ENCODE data around the gene CHTF8. TPM values are rescaled to one million over a fixed set of nuclear protein-coding genes. Genes with fewer than 3 reads are reported as not detected.

CHTF8 gene
- total RNA-seq, 1 donor, result 34.8 TPM

DNA sequence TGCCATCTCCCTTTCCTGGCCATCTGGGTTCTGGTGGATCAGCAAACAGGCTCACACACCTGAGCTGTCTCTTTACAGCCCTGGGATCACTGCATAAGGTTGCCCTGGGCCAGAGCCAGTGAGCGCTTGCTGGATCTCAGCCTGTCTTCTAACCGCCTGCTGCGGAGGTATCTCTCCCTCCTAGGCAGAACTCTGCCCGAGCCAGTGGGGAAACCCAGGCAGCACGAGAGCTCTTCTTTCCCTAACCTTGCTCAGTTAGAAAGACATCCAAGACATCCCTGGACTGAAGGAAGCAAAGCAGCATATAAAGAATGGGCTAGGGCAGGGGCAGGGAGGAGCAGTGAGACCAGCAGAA lies 20.5 kb downstream of the CHTF8 start:
- H3K9me3 ChIP-seq (ENCODE audit: low read depth, low read length), result no peaks in the 10 kb centered on the region
- H3K4me1 ChIP-seq (ENCODE audit: insufficient read depth, low read length), result peaks cover 9% of the 10 kb centered on the region
- peaks cover 20% of the 10 kb centered on the region for H3K27me3 ChIP-seq (ENCODE audit: insufficient read depth, low read length)
- H3K4me3 ChIP-seq (ENCODE audit: low read length), result no peak overlapping the region

GRCh38 chr16:69111216-69111875 lies 21.0 kb downstream of the CHTF8 start:
- H3K4me1 ChIP-seq (ENCODE audit: insufficient read depth, low read length), result peaks cover 14% of the 10 kb centered on the region

GRCh38 chr16:69110406-69110805 lies 22.0 kb downstream of the CHTF8 start:
- H3K27me3 ChIP-seq (ENCODE audit: insufficient read depth, low read length), result peaks cover 31% of the 10 kb centered on the region
- H3K4me1 ChIP-seq (ENCODE audit: insufficient read depth, low read length), result peaks cover 21% of the 10 kb centered on the region
- no peaks in the 10 kb centered on the region for H3K9me3 ChIP-seq (ENCODE audit: low read depth, low read length)
- no peak overlapping the region for H3K4me3 ChIP-seq (ENCODE audit: low read length)

More at GRCh38 chr16:69111216-69111875, 21.0 kb downstream of the CHTF8 start:
- peaks cover 26% of the 10 kb centered on the region for H3K27me3 ChIP-seq (ENCODE audit: insufficient read depth, low read length)
- H3K9me3 ChIP-seq (ENCODE audit: low read depth, low read length), result no peaks in the 10 kb centered on the region
- no peak overlapping the region for H3K4me3 ChIP-seq (ENCODE audit: low read length)

DNA sequence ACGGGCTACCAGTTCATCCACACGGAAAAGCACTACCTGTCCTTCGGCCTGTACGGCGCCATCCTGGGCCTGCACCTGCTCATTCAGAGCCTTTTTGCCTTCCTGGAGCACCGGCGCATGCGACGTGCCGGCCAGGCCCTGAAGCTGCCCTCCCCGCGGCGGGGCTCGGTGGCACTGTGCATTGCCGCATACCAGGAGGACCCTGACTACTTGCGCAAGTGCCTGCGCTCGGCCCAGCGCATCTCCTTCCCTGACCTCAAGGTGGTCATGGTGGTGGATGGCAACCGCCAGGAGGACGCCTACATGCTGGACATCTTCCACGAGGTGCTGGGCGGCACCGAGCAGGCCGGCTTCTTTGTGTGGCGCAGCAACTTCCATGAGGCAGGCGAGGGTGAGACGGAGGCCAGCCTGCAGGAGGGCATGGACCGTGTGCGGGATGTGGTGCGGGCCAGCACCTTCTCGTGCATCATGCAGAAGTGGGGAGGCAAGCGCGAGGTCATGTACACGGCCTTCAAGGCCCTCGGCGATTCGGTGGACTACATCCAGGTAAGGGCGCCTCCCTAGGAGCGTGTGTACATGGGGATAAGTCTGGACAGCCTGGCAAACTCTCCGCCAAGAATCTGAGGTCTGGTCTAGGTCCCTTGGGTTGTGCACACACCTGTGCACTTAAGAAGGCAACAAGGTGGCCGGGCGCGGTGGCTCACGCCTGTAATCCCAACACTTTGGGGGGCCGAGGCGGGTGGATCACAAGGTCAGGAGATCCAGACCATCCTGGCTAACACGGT lies 22.7 kb downstream of the CHTF8 start:
- Histone ChIP-seq H3K4me3 (ENCODE audit: low read length) (no peak overlapping the region), H3K27me3 (ENCODE audit: insufficient read depth, low read length) (peaks cover 38% of the 10 kb centered on the region), H3K4me1 (ENCODE audit: insufficient read depth, low read length) (peaks cover 24% of the 10 kb centered on the region), H3K9me3 (ENCODE audit: low read depth, low read length) (no peaks in the 10 kb centered on the region)

DNA sequence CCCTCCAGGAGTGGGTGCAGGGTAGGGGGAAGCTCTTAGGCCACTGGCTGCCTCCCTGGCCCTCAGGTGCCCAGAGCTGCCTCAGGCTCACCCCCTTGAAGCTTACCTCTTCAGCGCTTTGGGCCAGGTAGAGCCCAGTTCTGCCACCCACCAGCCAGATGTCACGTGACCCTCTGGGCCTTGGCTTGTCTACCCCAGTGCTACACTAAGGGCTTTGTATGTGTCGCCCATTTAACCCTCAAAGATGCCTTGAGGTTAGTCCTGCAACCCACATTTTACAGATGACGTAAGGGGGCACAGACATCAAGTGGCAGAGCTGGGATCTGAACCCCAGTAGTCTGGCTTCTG lies 23.5 kb downstream of the CHTF8 start:
- Histone ChIP-seq H3K4me3 (ENCODE audit: low read length) (no peak overlapping the region), H3K27me3 (ENCODE audit: insufficient read depth, low read length) (peaks cover 42% of the 10 kb centered on the region), H3K9me3 (ENCODE audit: low read depth, low read length) (no peaks in the 10 kb centered on the region), H3K4me1 (ENCODE audit: insufficient read depth, low read length) (peaks cover 24% of the 10 kb centered on the region)

GRCh38 chr16:69108064-69108904 lies 24.1 kb downstream of the CHTF8 start:
- Histone ChIP-seq H3K9me3 (ENCODE audit: low read depth, low read length) (no peaks in the 10 kb centered on the region), H3K4me3 (ENCODE audit: low read length) (no peak overlapping the region), H3K27me3 (ENCODE audit: insufficient read depth, low read length) (peaks cover 45% of the 10 kb centered on the region), H3K4me1 (ENCODE audit: insufficient read depth, low read length) (peaks cover 24% of the 10 kb centered on the region)

DNA sequence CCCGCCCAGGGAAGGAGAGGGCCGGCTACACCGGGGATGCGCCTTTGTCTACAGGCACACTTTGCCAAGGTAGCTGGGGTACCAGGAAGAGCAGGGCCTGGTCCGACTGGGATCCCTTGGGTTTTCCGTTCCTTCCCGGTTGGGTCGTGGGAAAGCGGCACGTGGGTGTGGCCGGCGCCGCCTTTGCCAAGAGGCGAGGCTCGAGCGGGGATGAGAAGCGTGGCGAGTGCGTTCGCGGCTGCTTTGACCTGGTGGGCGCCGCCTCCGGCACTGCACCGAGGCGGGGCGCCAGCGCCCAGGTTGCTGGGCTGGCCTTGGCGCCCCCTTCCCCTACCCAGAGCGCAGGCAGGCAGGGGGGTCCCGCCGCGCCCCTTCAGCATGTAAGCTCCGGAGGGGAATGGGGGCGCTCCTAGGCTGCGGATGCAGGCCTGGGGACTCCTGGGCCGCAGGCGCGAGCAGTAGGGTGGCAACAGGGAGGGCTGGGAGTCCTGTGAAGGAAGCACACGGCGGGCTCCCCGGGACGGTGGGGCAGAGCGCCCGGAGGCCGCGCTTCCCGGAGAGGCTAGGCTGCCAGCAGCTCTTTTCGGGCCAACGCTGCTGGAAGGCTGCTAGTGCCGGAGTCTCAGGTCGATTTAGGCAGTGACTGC lies 24.9 kb downstream of the CHTF8 start:
- Histone ChIP-seq H3K27me3 (ENCODE audit: insufficient read depth, low read length) (peaks cover 45% of the 10 kb centered on the region), H3K4me3 (ENCODE audit: low read length) (no peak overlapping the region), H3K4me1 (ENCODE audit: insufficient read depth, low read length) (peaks cover 24% of the 10 kb centered on the region), H3K9me3 (ENCODE audit: low read depth, low read length) (no peaks in the 10 kb centered on the region)

DNA sequence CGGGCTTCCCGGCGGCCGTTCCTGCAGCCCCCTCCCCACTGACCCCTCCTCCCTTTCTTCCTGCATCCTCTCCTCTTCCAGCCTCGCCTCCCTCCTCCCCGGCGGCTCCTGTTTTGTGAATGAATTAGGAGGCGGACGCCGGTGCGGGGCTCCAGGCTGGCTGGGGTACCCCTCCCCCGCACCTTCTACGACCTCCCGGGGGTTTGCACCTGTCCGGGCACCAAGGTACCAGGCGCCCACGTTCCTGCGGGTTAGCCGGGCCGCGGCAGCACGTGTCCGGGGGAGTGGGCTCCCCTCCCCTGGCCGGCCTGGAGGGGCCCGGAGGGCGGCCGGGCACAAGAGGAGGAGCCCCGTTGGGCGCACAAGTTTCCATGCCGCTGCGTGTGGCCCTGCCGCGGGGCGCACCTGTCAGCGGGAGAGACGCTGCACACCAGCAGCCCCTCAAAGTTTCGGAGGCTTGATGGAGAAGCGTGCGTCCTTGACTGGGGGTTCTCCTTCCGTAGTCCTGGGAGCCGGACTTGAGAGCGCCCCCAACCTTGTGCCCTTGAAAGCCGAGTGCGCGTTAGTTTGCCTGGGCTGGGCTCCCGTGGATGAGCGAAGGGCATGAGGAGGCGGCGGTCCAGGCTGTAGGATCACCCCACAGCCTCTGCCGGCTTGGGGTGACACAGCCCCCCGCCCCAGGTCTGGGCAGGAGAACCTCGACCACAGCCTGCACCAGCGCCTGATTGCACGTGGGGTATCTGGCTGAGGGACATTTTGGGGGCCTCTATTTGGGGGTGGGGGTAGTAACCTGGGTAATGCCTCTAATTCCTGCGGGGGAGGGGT lies 25.7 kb downstream of the CHTF8 start:
- H3K4me3 ChIP-seq (ENCODE audit: low read length), result no peak overlapping the region
- H3K27me3 ChIP-seq (ENCODE audit: insufficient read depth, low read length), result peaks cover 45% of the 10 kb centered on the region

GRCh38 chr16:69105501-69106361 lies 26.7 kb downstream of the CHTF8 start, which contains the start of gene HAS3:
Gene HAS3 (plus strand): TSS chr16:69105653. CDS start chr16:69109396, 3,743 bp downstream.
- H3K4me1 ChIP-seq (ENCODE audit: insufficient read depth, low read length), result peaks cover 24% of the 10 kb centered on the region
- peaks cover 45% of the 10 kb centered on the region for H3K27me3 ChIP-seq (ENCODE audit: insufficient read depth, low read length)
- H3K9me3 ChIP-seq (ENCODE audit: low read depth, low read length), result no peaks in the 10 kb centered on the region
- H3K4me3 ChIP-seq (ENCODE audit: low read length), result no peak within 1 kb of the TSS

More for the DNA sequence above, 25.7 kb downstream of the CHTF8 start:
- no peaks in the 10 kb centered on the region for H3K9me3 ChIP-seq (ENCODE audit: low read depth, low read length)
- peaks cover 24% of the 10 kb centered on the region for H3K4me1 ChIP-seq (ENCODE audit: insufficient read depth, low read length)

DNA sequence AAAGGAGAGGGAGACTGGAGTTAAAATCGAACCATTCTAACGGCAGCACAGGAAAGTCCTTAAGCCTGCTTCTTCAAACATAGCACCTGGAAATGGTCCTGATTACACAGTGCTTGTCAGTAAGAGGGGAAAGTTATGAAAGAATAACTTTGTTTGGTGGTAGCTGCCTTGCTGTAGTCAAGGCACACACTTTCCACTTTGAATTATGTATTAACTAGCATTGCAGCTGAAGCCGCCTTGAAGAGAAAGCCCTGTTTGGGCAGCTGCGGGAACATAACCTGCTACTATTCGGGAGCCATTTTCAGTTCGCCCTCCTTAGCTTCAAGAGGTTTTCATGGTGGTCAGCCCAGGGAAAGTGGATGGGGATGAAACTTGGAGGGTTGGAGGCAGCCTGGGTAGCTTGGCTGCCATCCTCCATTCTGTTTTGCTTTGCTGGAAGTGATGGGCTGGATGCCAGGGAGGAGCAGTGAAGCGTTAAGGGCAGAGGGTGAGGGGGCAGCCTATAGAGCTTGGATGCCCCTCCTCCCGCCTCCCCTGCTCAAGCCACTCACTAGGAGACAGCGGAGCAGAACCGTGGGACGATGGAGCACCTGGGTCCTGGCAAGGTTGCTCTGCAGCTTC lies 32.2 kb downstream of the CHTF8 start:
- H3K9me3 ChIP-seq (ENCODE audit: low read depth, low read length), result no peaks in the 10 kb centered on the region
- peaks cover under 1% of the 10 kb centered on the region for H3K4me1 ChIP-seq (ENCODE audit: insufficient read depth, low read length)
- H3K4me3 ChIP-seq (ENCODE audit: low read length), result no peak overlapping the region
- H3K27me3 ChIP-seq (ENCODE audit: insufficient read depth, low read length), result peaks cover 11% of the 10 kb centered on the region

DNA sequence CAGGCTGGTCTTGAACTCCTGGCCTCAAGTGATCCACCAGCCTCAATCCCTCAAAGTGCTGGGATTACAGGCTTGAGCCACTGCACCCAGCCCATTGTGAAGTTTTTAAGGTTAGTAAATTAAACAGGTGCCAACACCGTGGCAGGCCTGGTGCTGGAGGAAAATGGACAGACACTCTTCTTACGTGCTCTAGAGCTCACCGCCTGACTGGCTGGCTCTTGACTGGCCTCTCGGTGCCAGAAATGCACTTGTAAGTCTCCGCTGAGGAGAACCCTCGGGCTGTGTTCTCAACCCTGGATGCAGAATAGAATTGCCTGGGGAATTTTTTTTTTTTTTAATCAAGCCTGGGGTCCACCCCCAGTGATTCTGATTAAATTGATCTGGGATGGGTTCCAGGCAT lies 37.2 kb downstream of the CHTF8 start:
- H3K9me3 ChIP-seq (ENCODE audit: low read depth, low read length), result no peaks in the 10 kb centered on the region
- no peaks in the 10 kb centered on the region for H3K4me1 ChIP-seq (ENCODE audit: insufficient read depth, low read length)
- H3K27me3 ChIP-seq (ENCODE audit: insufficient read depth, low read length), result no peaks in the 10 kb centered on the region
- no peak overlapping the region for H3K4me3 ChIP-seq (ENCODE audit: low read length)

DNA sequence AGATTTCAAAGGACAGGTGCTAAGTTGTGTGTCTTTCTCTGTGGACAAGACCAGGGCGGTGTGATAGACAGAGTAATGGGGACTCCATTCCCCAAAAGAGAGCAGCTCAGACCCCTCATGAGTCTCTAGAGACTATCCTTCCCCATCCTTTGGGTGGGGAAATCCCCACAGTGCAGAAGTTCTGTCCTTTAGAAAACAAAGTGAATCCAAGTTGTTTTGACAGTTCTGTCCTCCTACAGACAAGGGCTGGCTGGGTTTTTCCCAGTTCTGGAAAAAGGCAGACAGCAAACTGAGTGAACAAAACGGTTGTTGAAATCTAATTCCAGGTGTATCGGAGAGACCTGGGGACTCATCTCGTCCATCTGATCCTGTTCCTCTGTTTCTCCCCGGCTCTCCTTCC lies 37.9 kb downstream of the CHTF8 start:
- H3K4me1 ChIP-seq (ENCODE audit: insufficient read depth, low read length), result peaks cover 3% of the 10 kb centered on the region
- no peaks in the 10 kb centered on the region for H3K9me3 ChIP-seq (ENCODE audit: low read depth, low read length)
- H3K27me3 ChIP-seq (ENCODE audit: insufficient read depth, low read length), result no peaks in the 10 kb centered on the region
- no peak overlapping the region for H3K4me3 ChIP-seq (ENCODE audit: low read length)

DNA sequence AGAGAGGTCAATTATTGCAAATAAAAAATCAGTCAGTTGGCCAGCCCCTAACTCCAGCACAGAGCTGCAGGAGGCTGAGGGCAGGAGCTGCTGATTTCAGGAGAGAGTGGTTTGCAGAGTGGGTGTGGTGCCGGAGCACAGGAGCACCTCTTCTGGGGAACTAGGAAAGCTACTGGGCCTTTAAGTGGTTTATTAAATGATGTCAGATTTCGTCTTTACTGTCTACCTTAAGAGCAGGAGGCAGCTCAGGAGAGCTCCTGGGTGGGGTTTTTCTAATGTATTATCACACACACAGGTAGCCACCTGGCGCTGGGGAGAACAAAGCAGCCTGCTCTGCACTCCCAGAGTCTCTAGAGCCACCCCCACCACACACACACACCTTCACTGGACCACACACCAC lies 38.4 kb downstream of the CHTF8 start:
- Histone ChIP-seq H3K9me3 (ENCODE audit: low read depth, low read length) (no peaks in the 10 kb centered on the region), H3K27me3 (ENCODE audit: insufficient read depth, low read length) (no peaks in the 10 kb centered on the region), H3K4me1 (ENCODE audit: insufficient read depth, low read length) (peaks cover 9% of the 10 kb centered on the region), H3K4me3 (ENCODE audit: low read length) (no peak overlapping the region)
